CD4-positive, alpha-beta T cell (primary cell): Measurements from ENCODE around the gene MCCC2. TPM values are rescaled to one million over a fixed set of nuclear protein-coding genes. Genes with fewer than 3 reads are reported as not detected.

ENCODE experiments used
- ATAC-seq: fragments of 200-7000 bp; cut with Tn5 transposase; one replicate; pipeline ENCODE4 v1.10.0; 2022; ENCODE audit warnings: mild to moderate bottlenecking; ENCODE audit not compliant: poor library complexity
- CTCF ChIA-PET: fragments of 350-600 bp; sonication (Branson Sonifier 250); formaldehyde crosslinking; loops from one replicate; lab custom pipeline; 2021; ENCODE audit warnings: antibody characterized with exemption, inconsistent platforms; lab: Charles Lee
- POLR2A ChIA-PET: fragments of 350-600 bp; sonication (Branson Sonifier 250); formaldehyde crosslinking; loops from one replicate; lab custom pipeline; 2021; ENCODE audit warnings: antibody characterized with exemption, inconsistent platforms; lab: Charles Lee
- DNase-seq, 14 experiments: peaks; one replicate each; pipeline ENCODE4 v3.0.0-alpha.2; 2013 to 2020; ENCODE audit warnings: mixed read lengths in 2 of 14
- H3K27ac ChIP-seq, 2 donors: one replicate each; pipeline versions ENCODE4 v1.5.1 to v1.7.0; 2013; ENCODE audit warnings: low read length in 2 of 2, low read depth in 1 of 2, mild to moderate bottlenecking in 1 of 2
- H3K27me3 ChIP-seq, 2 experiments: 1 replicate in 1 of 2; 2 replicates in 1 of 2; pipeline versions ENCODE4 v1.6.1 to v1.7.0; 2013; ENCODE audit warnings: low read length in 2 of 2, control low read depth in 1 of 2, mild to moderate bottlenecking in 1 of 2, moderate library complexity in 1 of 2; ENCODE audit not compliant: insufficient read depth in 2 of 2, control insufficient read depth in 1 of 2
- H3K36me3 ChIP-seq: one replicate; pipeline ENCODE4 v1.6.1; 2013; ENCODE audit warnings: low read length, control low read depth; ENCODE audit not compliant: insufficient read depth
- H3K4me1 ChIP-seq: one replicate; pipeline ENCODE4 v1.6.1; 2013; ENCODE audit warnings: low read length, control low read depth; ENCODE audit not compliant: insufficient read depth
- H3K4me3 ChIP-seq: one replicate; pipeline ENCODE4 v1.5.1; 2013; ENCODE audit warnings: mild to moderate bottlenecking, low read length, moderate library complexity
- H3K9me3 ChIP-seq, 2 experiments: 1 replicate in 1 of 2; 2 replicates in 1 of 2; pipeline versions ENCODE4 v1.6.1 to v1.7.0; 2013; ENCODE audit warnings: low read length in 2 of 2, mild to moderate bottlenecking in 2 of 2, control low read depth in 1 of 2, moderate library complexity in 1 of 2; ENCODE audit not compliant: control insufficient read depth in 1 of 2, insufficient read depth in 1 of 2
- H3K27ac Mint-ChIP-seq: one replicate; pipeline ENCODE4 v1.8.0; 2020; ENCODE audit warnings: mixed read lengths
- H3K27me3 Mint-ChIP-seq: one replicate; pipeline ENCODE4 v1.8.0; 2021; ENCODE audit warnings: mixed read lengths
- H3K36me3 Mint-ChIP-seq: one replicate; pipeline ENCODE4 v1.8.0; 2021; ENCODE audit warnings: low read depth, mixed read lengths
- H3K4me1 Mint-ChIP-seq: one replicate; pipeline ENCODE4 v1.8.0; 2021; ENCODE audit warnings: low read depth, mixed read lengths
- H3K4me3 Mint-ChIP-seq: one replicate; pipeline ENCODE4 v1.8.0; 2020; ENCODE audit warnings: mild to moderate bottlenecking, mixed read lengths
- H3K9me3 Mint-ChIP-seq: one replicate; pipeline ENCODE4 v1.8.0; 2020; ENCODE audit warnings: mixed read lengths
- CTCF ChIP-seq: fragments of 200-600 bp; IDR thresholded peaks from one replicate; pipeline ENCODE4 v1.8.0; 2022; ENCODE audit warnings: antibody characterized with exemption, mild to moderate bottlenecking
- intact Hi-C, 2 experiments: fragments of 100-400 bp; cut with DNase I in 1 of 2; cut with micrococcal nuclease in 1 of 2; formaldehyde crosslinking; loops; one replicate each; pipeline versions ENCODE4 v1.15.1 to v1.9.0; 2023 to 2025; cut with DNase I, micrococcal nuclease
- total RNA-seq, 174 experiments: library from RNA in 2 of 174; stranded (reverse) in 2 of 174; gene quantifications; one replicate each; pipeline ENCODE4 v1.2.3 and lab custom pipeline; 2021 to 2026

The MCCC2 gene
- total RNA-seq, 2 experiments from 2014 or later = 16.3 to 18.7 TPM

GRCh38 chr5:71632168-71632567 lies 45.0 kb downstream of the MCCC2 start:
- POLR2A ChIA-PET = no interaction called here
- Mint-ChIP-seq H3K4me1 (no peaks in the 10 kb centered on the region), H3K36me3 (peaks cover 69% of the 10 kb centered on the region), H3K9me3 (no peaks in the 10 kb centered on the region), H3K27me3 (no peaks in the 10 kb centered on the region), H3K4me3 (no peak overlapping the region), H3K27ac (no peak overlapping the region)
- no peak for TF ChIP-seq CTCF
- Histone ChIP-seq H3K36me3 (peaks cover 40% of the 10 kb centered on the region), H3K27ac (no peak overlapping the region), H3K9me3 (no peaks in the 10 kb centered on the region), H3K4me1 (no peaks in the 10 kb centered on the region), H3K27me3 (no peaks in the 10 kb centered on the region), H3K4me3 (no peak overlapping the region)
- CTCF ChIA-PET = no interaction called here
- ATAC-seq (no peak), DNase-seq (no peak)
- intact Hi-C loops = no loop called here

- Mint-ChIP-seq H3K4me3 (no peak overlapping the region), H3K9me3 (no peaks in the 10 kb centered on the region), H3K27me3 (no peaks in the 10 kb centered on the region), H3K36me3 (peaks cover 71% of the 10 kb centered on the region), H3K4me1 (no peaks in the 10 kb centered on the region), H3K27ac (no peak overlapping the region)
- Histone ChIP-seq H3K36me3 (peaks cover 43% of the 10 kb centered on the region), H3K4me1 (no peaks in the 10 kb centered on the region), H3K27ac (no peak overlapping the region), H3K4me3 (no peak overlapping the region), H3K27me3 (no peaks in the 10 kb centered on the region), H3K9me3 (no peaks in the 10 kb centered on the region)
- no peak for TF ChIP-seq CTCF
- no peak for ATAC-seq
- ChIA-PET POLR2A (no interaction called here), CTCF (no interaction called here)
- DNase-seq = no peak
- intact Hi-C loops = no loop called here
Measured at GRCh38 chr5:71633255-71634155, 46.4 kb downstream of the MCCC2 start.

- POLR2A ChIA-PET = no interaction called here
- peaks cover 86% of the 10 kb centered on the region for H3K36me3 Mint-ChIP-seq
Measured at GRCh38 chr5:71637133-71637532, 50.0 kb downstream of the MCCC2 start.

More at GRCh38 chr5:71637133-71637532, 50.0 kb downstream of the MCCC2 start:
- H3K27ac ChIP-seq = no peak overlapping the region
- no peaks in the 10 kb centered on the region for H3K27me3 ChIP-seq
- no peaks in the 10 kb centered on the region for H3K9me3 Mint-ChIP-seq
- no peaks in the 10 kb centered on the region for H3K4me1 Mint-ChIP-seq
- DNase-seq (no peak), ATAC-seq (no peak)
- intact Hi-C loops = no loop called here
- CTCF ChIA-PET = no interaction called here
- peaks cover 62% of the 10 kb centered on the region for H3K36me3 ChIP-seq
- H3K27me3 Mint-ChIP-seq = no peaks in the 10 kb centered on the region
- no peak overlapping the region for H3K4me3 ChIP-seq
- TF ChIP-seq CTCF = no peak
- H3K9me3 ChIP-seq = no peaks in the 10 kb centered on the region
- H3K4me3 Mint-ChIP-seq = no peak overlapping the region
- H3K27ac Mint-ChIP-seq = no peak overlapping the region
- no peaks in the 10 kb centered on the region for H3K4me1 ChIP-seq
